Measurements from ENCODE around the gene DUOX1. TPM values are rescaled to one million over a fixed set of nuclear protein-coding genes. Genes with fewer than 3 reads are reported as not detected.
A peak's percentile ranks its signal among the peaks of the same experiment; 100 is the strongest.

The DUOX1 gene
- total and polyA plus RNA-seq, 2 donors (not counting 1 experiment from before 2014, with no cell fraction given): 0.27 TPM; not detected in 1

GRCh38 chr15:45112143-45112590, 17.6 kb upstream of the DUOX1 start:
- H3K27me3 ChIP-seq (replicated peaks in 1 of 4; ENCODE audit: control extremely low read depth in 1 of 4, control insufficient read depth in 3 of 4, insufficient read depth in 4 of 4, low read length in 3 of 4): peaks cover 0 to 79% (median 56%) of the 10 kb centered on the region in 4 experiments
- no peak overlapping the region for H3K27ac Mint-ChIP-seq
- intact Hi-C loops (cut with micrococcal nuclease): loop anchor here (10.0 kb wide), 1 partner anchor 83 kb away; no protein-coding TSS in a partner anchor
- ChIA-PET POLR2A (interaction anchor here (0.5 kb wide), 1 partner anchor 25 kb away, joined by 3 read pairs; no protein-coding TSS in a partner anchor), CTCF (interaction anchor here (0.6 to 5.5 kb wide), 8 partner anchors 9 to 259 kb away, joined by 3 to 32 read pairs (median 4); no protein-coding TSS in a partner anchor)
- H3K9me3 ChIP-seq (ENCODE audit: control extremely low read depth in 1 of 3, control insufficient read depth in 2 of 3, insufficient read depth in 1 of 3, low read length in 2 of 3): peaks cover 0 to 38% (median 0%) of the 10 kb centered on the region in 3 donors
- peak overlapping the region; percentile 72 for H3K4me2 ChIP-seq (replicated peaks; ENCODE audit: low read depth, low read length, poor library complexity, severe bottlenecking)
- DNase-seq (peak; percentile 37), ATAC-seq (ENCODE audit: low read depth) (no peak)
- TF ChIP-seq CTCF (IDR thresholded peaks at IDR 0.05) (no peak), EZH2 (IDR thresholded peaks at IDR 0.05; ENCODE audit: borderline replicate concordance, insufficient read depth, low read depth, low read length, poor library complexity, severe bottlenecking) (no peak)
- peaks cover 46% of the 10 kb centered on the region for H3K4me1 Mint-ChIP-seq
- H3K27me3 Mint-ChIP-seq: peaks cover 74% of the 10 kb centered on the region
- H3K9me3 Mint-ChIP-seq (ENCODE audit: insufficient read depth): no peaks in the 10 kb centered on the region
- H3K4me3 ChIP-seq (ENCODE audit: control extremely low read depth in 1 of 5, extremely low read depth in 1 of 5, insufficient read depth in 1 of 5, low read depth in 2 of 5, low read length in 4 of 5): peak overlapping the region in 3 of 5 experiments; percentile 18 to 23 (median 21)
- no peak overlapping the region for H3K27ac ChIP-seq (ENCODE audit: low read length in 2 of 2)
- peaks cover 45 to 54% of the 10 kb centered on the region in 2 donors for H3K4me1 ChIP-seq (ENCODE audit: control insufficient read depth in 2 of 2, insufficient read depth in 2 of 2, low read length in 2 of 2)
- peak overlapping the region; percentile 9 for H2AFZ ChIP-seq (ENCODE audit: insufficient read depth, low read depth, low read length, poor library complexity, severe bottlenecking)
- 6% methylated on average over 7 of the region's 13 CpGs for WGBS (ENCODE audit: insufficient coverage)
- H4K20me1 ChIP-seq (ENCODE audit: control insufficient read depth, insufficient read depth, low read length, poor library complexity, severe bottlenecking): no peaks in the 10 kb centered on the region
- H3K9ac ChIP-seq (ENCODE audit: low read length): no peak overlapping the region
- H3K4me3 Mint-ChIP-seq: peak overlapping the region; percentile 85
- no peaks in the 10 kb centered on the region for H3K79me2 ChIP-seq (ENCODE audit: control insufficient read depth, insufficient read depth, low read length)
- no peaks in the 10 kb centered on the region for H3K36me3 ChIP-seq (replicated peaks in 1 of 2; ENCODE audit: control extremely low read depth in 1 of 2, control insufficient read depth in 1 of 2, extremely low read depth in 1 of 2, insufficient read depth in 2 of 2, low read length in 1 of 2)
